SHP77 treated with DMSO at 0.1 percent for 48 hours (cell line): ENCODE data around the gene RPL10.

ENCODE experiments used
- DNase-seq: peaks from one replicate; lab custom pipeline; 2025; lab: John Stamatoyannopoulos, UW

RPL10 gene

DNA sequence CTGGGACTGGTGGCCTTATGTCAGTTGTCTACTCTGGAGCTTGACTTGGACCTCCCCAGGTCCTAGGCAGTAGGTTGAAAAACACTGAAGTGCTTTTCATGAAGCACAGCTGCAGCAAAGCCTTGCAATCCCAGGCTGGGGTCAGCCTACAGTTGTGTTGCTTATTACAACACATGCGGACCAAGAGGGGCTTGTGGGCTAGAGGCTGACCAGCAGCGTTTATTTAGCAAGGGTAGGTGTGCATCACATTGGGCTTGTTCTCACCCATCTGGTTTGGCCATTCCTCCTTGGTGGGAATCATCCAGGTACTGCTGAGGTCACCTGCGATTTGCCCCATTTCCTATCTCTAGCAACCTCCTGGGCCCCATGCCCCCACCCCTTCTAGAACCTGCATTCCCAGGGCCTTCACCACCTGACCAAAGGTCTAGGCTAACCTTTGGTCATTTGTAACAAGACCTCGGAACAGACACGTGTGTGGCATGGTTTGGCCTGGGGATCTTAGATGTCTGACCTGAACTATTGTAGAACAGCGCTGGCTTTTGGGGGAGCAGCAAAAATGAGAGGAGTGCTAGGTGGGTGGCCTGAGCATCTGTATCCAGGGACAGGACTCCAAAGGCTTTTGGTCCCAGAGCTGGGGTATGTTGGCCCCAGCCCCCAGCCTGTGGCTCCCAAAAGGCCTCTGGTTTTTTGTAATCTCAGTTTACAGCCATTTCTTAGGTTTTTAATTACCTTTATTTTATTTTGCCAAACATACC, 3.0 kb downstream of the RPL10 start:
- no peak for DNase-seq

- no peak for DNase-seq
Measured at GRCh38 chrX:154401918-154402621, 3.9 kb downstream of the RPL10 start.

DNA sequence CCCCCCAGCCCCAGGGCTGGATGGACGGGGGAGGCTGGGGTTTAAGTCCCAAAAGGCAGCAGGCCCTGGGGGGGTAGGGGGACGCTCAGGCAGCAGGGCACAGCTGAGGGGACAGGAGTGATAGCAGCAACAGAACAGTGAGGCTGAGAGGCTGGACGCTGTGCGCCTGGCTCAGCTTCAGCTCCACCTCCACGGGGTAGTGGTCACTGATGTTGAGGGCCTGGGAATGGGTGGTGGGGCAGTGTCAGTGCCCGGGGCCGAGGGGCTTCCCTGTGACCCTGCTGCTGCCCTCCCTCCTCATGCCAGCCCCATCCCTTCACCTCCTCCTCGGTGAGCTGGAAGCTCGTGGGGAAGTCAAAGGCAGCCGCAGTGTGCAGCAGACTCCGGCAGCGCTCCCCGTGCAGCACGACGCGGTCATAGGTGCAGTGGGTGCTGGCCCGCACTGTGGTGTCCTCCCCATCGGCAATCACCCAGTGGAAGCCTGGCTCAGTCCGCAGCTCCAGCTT, 4.5 kb downstream of the RPL10 start:
- DNase-seq, result no peak

DNA sequence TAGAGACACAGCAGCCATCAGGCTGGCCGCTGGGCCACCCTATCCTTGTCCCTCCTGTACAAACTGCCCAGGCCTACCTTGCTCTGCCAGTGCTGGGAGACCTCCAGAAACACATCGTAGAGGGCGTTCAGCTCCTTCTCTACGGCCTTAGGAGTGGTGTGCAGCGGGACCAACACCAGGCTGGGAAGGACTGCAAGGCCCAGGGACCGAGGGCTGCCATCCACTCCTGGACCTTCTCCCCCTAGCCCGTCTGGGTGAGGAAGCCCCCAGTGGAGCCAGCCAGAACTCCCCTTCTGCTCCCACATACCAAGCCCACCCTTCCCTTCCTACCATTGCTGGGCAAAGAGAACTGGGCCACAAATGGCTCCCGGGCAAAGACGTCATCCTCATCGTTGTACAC, 5.0 kb downstream of the RPL10 start:
- DNase-seq, result no peak

GRCh38 chrX:154403858-154404257, 5.7 kb downstream of the RPL10 start:
- DNase-seq, result no peak

GRCh38 chrX:154404625-154405192, 6.5 kb downstream of the RPL10 start:
- no peak for DNase-seq

- DNase-seq, result no peak
Measured at GRCh38 chrX:154408659-154409221, 10.6 kb downstream of the RPL10 start.

DNA sequence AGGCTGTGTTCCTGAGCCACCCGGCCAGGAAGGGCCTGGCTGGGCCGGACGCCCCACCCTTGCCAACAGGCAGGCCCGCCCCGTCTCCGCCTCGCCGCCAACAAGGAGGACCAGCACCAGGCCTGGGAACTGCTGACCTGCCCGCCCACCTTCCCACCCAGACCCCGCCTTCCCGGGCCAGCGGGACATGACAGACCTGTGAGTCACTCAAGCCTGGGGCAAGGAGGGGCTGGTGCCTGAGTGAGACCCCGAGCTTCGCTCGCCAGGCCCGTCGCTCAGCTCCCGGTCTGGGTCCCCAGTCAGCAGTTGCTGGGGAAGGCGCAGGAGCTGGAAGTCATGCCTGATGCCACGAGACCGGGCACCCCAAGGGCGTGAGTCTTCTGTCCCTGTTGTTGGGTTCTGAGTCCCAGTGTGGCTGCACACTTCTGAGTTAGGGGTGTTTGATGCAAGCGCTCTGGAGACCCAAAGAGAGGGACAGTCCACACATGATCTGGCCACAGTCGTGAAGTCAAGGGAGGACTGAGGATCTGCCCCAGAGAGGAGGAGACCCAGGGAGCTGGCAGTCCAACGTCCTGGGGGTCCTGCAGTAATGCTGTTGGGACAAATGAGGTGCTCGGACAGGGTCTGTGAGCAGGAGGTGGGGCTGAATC, 11.2 kb downstream of the RPL10 start, which contains the start of gene DNASE1L1:
TSS of gene DNASE1L1 (minus strand) at position 33 of the 650 bp plus-strand sequence. CDS start 3,686 bp downstream, outside the sequence.
- no peak for DNase-seq

GRCh38 chrX:154411981-154412340, 13.8 kb downstream of the RPL10 start:
- no peak for DNase-seq

DNA sequence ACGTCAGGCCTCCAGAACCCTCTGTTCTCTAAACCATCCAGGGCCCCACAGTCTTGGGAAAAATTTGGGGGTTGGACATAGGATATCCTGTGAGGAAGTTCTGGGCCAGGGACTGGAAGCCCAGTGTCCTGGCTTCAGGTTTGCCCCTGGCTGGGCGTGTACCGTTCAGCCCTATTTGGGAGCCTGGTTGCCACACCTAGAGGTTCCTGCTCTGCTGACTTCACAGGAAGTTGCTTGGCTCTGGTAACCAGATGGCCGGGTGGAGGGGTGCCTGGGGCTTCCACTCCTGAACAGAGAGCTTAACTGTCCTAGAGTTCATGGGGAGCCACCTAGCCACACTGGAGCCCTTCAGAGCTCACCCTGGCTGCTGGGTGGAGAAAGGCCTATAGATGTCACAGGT, 14.3 kb downstream of the RPL10 start:
- DNase-seq, result no peak

DNA sequence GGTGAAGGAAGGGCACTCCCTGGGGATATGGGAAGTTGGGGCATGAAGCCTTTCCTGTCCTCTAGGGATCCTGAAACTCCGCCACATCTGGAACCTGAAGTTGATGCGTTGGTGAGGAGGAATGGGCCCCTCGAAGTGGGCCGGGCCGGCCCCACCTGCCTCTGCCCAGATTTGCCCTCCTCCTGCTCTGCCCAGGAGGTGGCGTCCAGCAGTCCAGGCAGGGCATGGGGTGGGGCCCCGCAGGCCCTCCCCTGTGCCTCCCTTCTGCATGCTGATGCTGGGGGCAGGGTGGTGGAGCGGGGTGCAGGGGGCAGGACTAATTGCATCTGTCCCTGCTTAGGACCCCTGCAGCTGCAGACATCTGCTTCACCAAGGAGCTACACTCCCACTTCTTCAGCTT, 15.0 kb downstream of the RPL10 start:
- no peak for DNase-seq

- DNase-seq, result no peak
Measured at GRCh38 chrX:154417157-154417556, 19.0 kb downstream of the RPL10 start.

- DNase-seq, result no peak
Measured at GRCh38 chrX:154419189-154419588, 21.0 kb downstream of the RPL10 start.

DNA sequence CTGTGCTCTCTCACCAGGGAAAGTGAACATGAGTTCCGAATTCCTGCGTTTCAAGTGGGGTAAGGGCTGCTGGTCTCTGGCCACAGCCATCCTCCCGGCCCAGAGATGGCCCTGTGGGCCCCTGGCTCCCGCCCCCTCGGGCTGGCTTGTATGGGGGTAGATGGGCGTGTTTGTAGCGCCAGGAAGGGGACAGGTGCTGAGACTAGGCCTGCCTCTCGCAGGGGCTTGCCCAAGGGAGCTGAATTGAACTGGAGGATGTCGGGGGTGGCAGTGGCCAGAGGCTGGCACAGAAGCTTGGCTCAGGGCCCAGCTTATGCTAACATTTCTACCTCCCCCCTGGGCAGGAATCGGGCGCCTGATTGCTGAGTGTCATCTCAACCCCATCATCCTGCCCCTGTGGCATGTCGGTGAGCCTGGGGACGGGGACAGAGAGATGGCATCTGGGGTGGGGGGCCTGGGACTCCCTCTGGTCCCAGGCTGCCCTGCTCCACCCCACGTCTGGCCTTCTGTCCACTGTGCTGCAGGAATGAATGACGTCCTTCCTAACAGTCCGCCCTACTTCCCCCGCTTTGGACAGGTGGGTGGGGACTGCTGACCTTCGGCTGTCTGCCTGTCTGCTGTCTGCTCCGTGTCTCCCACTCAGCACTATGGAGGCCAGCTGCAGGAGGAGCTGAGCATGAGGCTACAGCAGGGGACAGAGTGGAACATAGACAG, 21.7 kb downstream of the RPL10 start:
- DNase-seq, result peak; percentile 60

GRCh38 chrX:154420402-154420756, 22.2 kb downstream of the RPL10 start:
- DNase-seq, result no peak

DNA sequence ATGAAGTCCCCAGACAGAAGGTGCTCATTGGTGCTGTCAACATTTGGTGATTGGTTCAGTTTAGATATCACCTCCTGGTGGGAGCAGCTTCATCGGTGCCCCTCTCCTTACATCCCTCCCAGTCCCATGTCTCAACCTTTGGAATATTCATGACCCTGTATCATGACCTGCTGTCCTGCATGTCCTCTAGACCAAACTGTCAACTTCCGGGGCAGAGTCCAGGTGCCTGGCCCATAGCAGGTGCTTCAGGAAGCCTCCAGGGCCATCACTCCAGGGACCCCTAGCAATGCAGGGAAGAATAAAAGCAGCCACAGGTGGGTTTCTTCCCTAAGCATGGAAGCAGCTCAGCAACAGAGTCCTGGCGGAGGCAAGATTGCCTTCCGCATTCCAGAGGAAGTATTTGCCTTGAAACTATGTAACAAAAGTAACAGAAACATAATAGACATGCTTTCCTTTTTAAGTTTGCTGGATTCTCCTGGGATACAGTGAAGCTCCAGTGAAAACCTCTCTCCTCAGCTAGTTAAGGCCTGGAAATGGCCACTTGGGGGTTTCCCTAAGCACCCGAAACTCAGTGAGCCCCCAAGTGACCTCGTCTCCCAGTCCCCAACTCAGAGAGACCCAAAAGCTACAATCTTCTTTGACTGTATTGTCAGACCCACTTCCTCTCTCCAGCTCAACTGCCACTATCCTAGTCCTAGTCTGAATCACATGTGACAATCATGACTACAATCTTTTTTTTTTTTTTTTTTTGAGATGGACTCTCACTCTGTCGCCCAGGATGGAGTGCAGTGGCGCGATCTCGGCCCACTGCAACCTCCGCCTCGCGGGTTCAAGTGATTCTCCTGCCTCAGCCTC, 29.0 kb downstream of the RPL10 start:
- no peak for DNase-seq

DNA sequence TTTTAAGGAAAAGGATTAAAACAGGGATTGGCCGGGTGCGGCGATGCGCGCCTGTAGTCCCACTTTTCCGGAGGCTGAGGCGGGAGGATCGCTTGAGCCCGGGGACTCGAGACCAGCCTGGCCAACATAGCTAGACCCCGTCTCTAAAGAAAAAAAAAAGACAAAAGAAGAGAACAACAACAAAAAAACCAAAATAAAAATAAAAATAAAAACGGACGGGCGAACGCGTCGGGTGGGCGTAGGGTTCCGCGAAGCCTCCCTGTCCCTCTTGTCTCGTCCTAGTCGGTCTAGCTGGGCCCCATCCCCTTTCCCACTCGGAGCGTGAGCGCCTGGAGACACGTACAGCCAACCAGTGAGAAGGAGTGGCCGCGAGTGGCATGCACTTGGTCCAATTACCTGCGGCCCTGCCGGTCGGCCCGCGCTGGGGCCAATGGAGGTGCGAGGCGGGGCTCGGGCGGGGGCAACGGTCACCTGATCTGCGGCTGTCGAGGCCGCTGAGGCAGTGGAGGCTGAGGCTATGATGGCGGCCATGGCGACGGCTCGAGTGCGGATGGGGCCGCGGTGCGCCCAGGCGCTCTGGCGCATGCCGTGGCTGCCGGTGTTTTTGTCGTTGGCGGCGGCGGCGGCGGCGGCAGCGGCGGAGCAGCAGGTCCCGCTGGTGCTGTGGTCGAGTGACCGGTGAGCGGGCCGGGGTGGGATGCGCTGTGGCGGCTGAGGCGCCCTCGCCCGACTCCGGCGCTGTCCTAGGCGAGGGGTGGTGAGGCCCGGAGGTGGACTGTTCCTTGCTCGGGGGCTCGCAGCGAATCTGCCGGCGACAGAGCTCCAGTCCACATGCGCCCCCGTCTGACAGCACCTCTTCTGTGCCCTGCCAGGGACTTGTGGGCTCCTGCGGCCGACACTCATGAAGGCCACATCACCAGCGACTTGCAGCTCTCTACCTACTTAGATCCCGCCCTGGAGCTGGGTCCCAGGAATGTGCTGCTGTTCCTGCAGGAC, 30.3 kb downstream of the RPL10 start, which contains the start of gene ATP6AP1:
TSS of gene ATP6AP1 (plus strand) at position 502 of the 996 bp plus-strand sequence. CDS start at position 518, 16 bp downstream.
- peak; percentile 60 for DNase-seq

GRCh38 chrX:154429711-154430110, 31.5 kb downstream of the RPL10 start:
- DNase-seq, result no peak

DNA sequence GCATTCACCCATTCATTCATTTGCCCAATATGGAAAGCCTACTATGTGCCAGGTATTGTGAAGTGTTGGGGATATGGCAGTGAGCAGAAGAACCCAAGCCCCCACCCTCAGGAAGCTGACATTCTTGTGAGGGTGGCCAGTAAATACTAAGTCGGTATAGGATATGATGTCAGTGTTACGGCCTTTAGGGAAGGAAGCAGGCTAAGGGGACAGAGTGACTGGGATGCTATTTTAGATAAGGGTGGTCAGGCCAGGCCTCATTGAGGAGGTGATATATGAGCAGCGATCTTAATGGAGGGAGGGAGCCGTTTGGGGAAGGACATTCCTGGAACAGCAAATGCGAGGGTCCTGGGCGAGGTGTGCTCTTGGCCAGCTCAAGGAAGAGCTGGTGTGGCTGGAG, 32.3 kb downstream of the RPL10 start:
- no peak for DNase-seq
